CD8-positive, alpha-beta memory T cell (primary cell): ENCODE results near the gene RAD51B. TPM values are rescaled to one million over a fixed set of nuclear protein-coding genes. Genes with fewer than 3 reads are reported as not detected.

Experiments
- CTCF ChIA-PET: fragments of 350-600 bp; sonication (Branson Sonifier 250); formaldehyde crosslinking; loops from one replicate; lab custom pipeline; 2021; ENCODE audit warnings: antibody characterized with exemption; lab: Charles Lee
- POLR2A ChIA-PET: fragments of 350-600 bp; sonication (Branson Sonifier 250); formaldehyde crosslinking; loops from one replicate; lab custom pipeline; 2021; ENCODE audit warnings: antibody characterized with exemption; lab: Charles Lee
- DNase-seq, 5 donors: peaks; one replicate each; pipeline versions ENCODE4 v3.0.0 to v3.0.0-alpha.2; 2020 to 2022; ENCODE audit warnings: mixed read lengths in 1 of 5
- H3K27ac ChIP-seq: one replicate; pipeline ENCODE4 v1.7.0; 2013; ENCODE audit warnings: low read depth, mild to moderate bottlenecking, low read length, moderate library complexity
- H3K27me3 ChIP-seq: 2 replicates; pipeline ENCODE4 v1.7.0; 2013; ENCODE audit warnings: low read length, mild to moderate bottlenecking; ENCODE audit not compliant: insufficient read depth, poor library complexity, severe bottlenecking
- H3K36me3 ChIP-seq: 2 replicates; pipeline ENCODE4 v1.7.0; 2013; ENCODE audit warnings: mild to moderate bottlenecking, low read length, moderate library complexity; ENCODE audit not compliant: insufficient read depth
- H3K4me1 ChIP-seq: 2 replicates; pipeline ENCODE4 v1.7.0; 2013; ENCODE audit warnings: mild to moderate bottlenecking, low read length, moderate library complexity; ENCODE audit not compliant: insufficient read depth
- H3K4me3 ChIP-seq: 2 replicates; pipeline ENCODE4 v1.7.0; 2013; ENCODE audit warnings: mild to moderate bottlenecking, low read length
- H3K9me3 ChIP-seq: 2 replicates; pipeline ENCODE4 v1.7.0; 2013; ENCODE audit warnings: mild to moderate bottlenecking, low read length
- H3K27ac Mint-ChIP-seq, 8 donors: one replicate each; pipeline ENCODE4 v1.8.0; 2020 to 2021; ENCODE audit warnings: mixed read lengths in 8 of 8, mild to moderate bottlenecking in 6 of 8, inconsistent platforms in 3 of 8, moderate library complexity in 3 of 8
- H3K27me3 Mint-ChIP-seq, 2 donors: one replicate each; pipeline ENCODE4 v1.8.0; 2020 to 2021; ENCODE audit warnings: mixed read lengths in 2 of 2, mild to moderate bottlenecking in 1 of 2, moderate library complexity in 1 of 2
- H3K36me3 Mint-ChIP-seq, 3 donors: one replicate each; pipeline ENCODE4 v1.8.0; 2020 to 2021; ENCODE audit warnings: mixed read lengths in 3 of 3, inconsistent platforms in 1 of 3, mild to moderate bottlenecking in 1 of 3
- H3K4me1 Mint-ChIP-seq, 3 donors: one replicate each; pipeline ENCODE4 v1.8.0; 2020 to 2021; ENCODE audit warnings: mixed read lengths in 3 of 3, inconsistent platforms in 1 of 3, mild to moderate bottlenecking in 1 of 3
- H3K4me3 Mint-ChIP-seq, 7 donors: one replicate each; pipeline ENCODE4 v1.8.0; 2020 to 2021; ENCODE audit warnings: mixed read lengths in 7 of 7, mild to moderate bottlenecking in 6 of 7, moderate library complexity in 4 of 7, inconsistent platforms in 2 of 7
- H3K9me3 Mint-ChIP-seq, 5 donors: one replicate each; pipeline ENCODE4 v1.8.0; 2020 to 2022; ENCODE audit warnings: mixed read lengths in 5 of 5, mild to moderate bottlenecking in 3 of 5, moderate library complexity in 2 of 5, inconsistent platforms in 1 of 5
- polyA plus RNA-seq: library from polyadenylated mRNA; unstranded; fragments of 300-500 nt; fragmentation: Illumina TruSeq; gene quantifications from one replicate; pipeline ENCODE4 v1.2.3, GENCODE V29; 2021
- total RNA-seq, 2 experiments: library from RNA; stranded (reverse); gene quantifications; one replicate each; pipeline ENCODE4 v1.2.3, GENCODE V29; 2021

The RAD51B gene
- total and polyA plus RNA-seq, 3 experiments from 2014 or later = 15.7 to 22.9 (median 17.4) TPM

DNA sequence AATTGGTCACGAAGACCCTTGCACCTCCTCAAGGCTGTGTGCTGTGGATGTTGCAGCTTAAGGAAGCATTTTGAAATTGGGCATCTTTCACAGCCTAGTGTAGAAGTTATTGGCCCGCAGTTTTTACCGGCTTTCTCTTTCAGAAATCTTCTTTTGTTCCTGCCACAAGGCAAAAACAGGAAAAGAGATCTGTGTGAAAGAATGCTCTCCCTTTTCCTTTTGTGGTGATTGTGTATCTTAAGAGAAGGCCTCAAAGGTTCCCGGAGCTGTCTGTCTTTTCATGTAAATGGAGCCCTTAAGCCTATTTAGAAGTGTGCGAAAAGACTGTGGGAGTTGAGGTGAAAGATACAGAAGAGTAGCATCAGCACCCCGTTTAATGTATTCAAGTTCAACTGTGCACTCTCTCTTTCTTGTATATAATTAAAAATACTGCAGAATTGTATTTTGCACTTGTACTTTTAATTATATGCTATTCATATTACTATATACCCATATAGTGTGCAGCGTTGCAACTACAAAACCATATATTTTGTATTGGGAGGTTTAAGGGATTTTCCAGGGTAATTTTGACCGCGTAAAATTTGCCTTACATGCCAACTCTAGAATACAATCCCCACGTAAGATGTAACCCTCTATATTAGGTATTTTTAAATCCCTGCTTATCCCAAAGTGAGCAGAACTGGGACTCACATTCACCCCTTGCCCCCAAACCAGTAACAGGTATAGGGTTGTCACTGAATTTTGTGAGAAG is 441.7 kb downstream of the RAD51B start:
- H3K4me1 ChIP-seq = peaks cover 50% of the 10 kb centered on the region
- H3K36me3 ChIP-seq = no peaks in the 10 kb centered on the region
- Mint-ChIP-seq H3K4me1 (peaks cover 17 to 27% (median 17%) of the 10 kb centered on the region in 3 donors), H3K36me3 (peaks cover 0 to 2% (median 0%) of the 10 kb centered on the region in 3 donors), H3K27ac (peak overlapping the region in 5 of 8 donors; percentile 52 to 76 (median 67)), H3K9me3 (no peaks in the 10 kb centered on the region), H3K4me3 (peak overlapping the region in 2 of 7 donors; percentile 37 to 50), H3K27me3 (no peaks in the 10 kb centered on the region)
- ChIA-PET POLR2A (no interaction called here), CTCF (interaction anchor here (0.7 kb wide), 1 partner anchor 528 kb away, joined by 3 read pairs; no protein-coding TSS in a partner anchor)
- H3K27ac ChIP-seq = no peak overlapping the region
- peak in 1 of 5 donors; percentile 25 for DNase-seq
- no peaks in the 10 kb centered on the region for H3K9me3 ChIP-seq
- H3K4me3 ChIP-seq = peak overlapping the region; percentile 3
- H3K27me3 ChIP-seq = no peaks in the 10 kb centered on the region

- DNase-seq = no peak
- H3K36me3 ChIP-seq = no peaks in the 10 kb centered on the region
- H3K27me3 Mint-ChIP-seq = no peaks in the 10 kb centered on the region
- H3K27ac Mint-ChIP-seq = peak overlapping the region in 1 of 8 donors; percentile 47
- no peak overlapping the region for H3K4me3 ChIP-seq
- POLR2A ChIA-PET = no interaction called here
- no peaks in the 10 kb centered on the region for H3K27me3 ChIP-seq
- no peaks in the 10 kb centered on the region for H3K9me3 ChIP-seq
- CTCF ChIA-PET = no interaction called here
- no peak overlapping the region for H3K27ac ChIP-seq
- H3K4me3 Mint-ChIP-seq = no peak overlapping the region
- peaks cover 19 to 33% (median 21%) of the 10 kb centered on the region in 3 donors for H3K4me1 Mint-ChIP-seq
- H3K4me1 ChIP-seq = peaks cover 53% of the 10 kb centered on the region
- no peaks in the 10 kb centered on the region for H3K9me3 Mint-ChIP-seq
- H3K36me3 Mint-ChIP-seq = peaks cover 0 to 2% (median 0%) of the 10 kb centered on the region in 3 donors
These were observed 443.0 kb downstream of the RAD51B start for GRCh38 chr14:68262567-68262966.

DNA sequence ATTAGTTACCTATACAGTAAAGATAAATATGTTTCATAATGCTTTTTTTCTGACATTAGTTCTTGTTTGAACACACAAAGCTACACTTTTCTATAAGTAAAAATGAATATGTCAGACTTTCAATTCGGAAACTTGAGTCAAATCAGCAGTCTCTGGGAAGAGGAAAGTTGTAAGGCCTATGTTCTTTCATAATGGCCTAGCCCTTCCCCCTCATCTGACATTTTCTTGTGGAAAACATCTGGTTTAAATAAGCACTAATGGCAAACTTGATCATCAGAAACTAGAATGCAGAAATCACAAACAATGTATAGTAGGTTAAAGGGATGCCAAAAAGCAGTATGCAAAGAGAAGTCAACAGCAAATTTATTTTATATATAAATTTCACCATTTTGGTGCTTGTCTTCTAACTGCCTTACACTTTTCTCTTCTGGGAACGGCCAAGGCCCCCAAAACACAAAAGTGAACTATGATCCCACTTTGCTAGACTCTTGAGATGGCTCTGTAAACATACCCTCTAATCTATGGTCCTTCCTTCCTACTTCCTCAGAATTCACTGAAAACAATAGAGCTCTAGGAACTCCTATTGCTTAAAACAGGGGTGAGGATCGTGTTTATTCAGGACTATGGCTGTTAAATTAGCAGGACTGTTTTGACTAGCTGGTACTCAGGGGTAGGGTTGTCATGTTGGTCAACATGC is 444.1 kb downstream of the RAD51B start:
- Mint-ChIP-seq H3K36me3 (no peaks in the 10 kb centered on the region), H3K4me1 (peaks cover 27 to 45% (median 32%) of the 10 kb centered on the region in 3 donors), H3K9me3 (no peaks in the 10 kb centered on the region), H3K27me3 (no peaks in the 10 kb centered on the region), H3K4me3 (no peak overlapping the region), H3K27ac (no peak overlapping the region)
- H3K9me3 ChIP-seq = no peaks in the 10 kb centered on the region
- DNase-seq = no peak
- POLR2A ChIA-PET = no interaction called here
- H3K27ac ChIP-seq = no peak overlapping the region
- H3K36me3 ChIP-seq = no peaks in the 10 kb centered on the region
- H3K4me1 ChIP-seq = peaks cover 63% of the 10 kb centered on the region
- no peaks in the 10 kb centered on the region for H3K27me3 ChIP-seq
- H3K4me3 ChIP-seq = no peak overlapping the region
- CTCF ChIA-PET = no interaction called here

DNA sequence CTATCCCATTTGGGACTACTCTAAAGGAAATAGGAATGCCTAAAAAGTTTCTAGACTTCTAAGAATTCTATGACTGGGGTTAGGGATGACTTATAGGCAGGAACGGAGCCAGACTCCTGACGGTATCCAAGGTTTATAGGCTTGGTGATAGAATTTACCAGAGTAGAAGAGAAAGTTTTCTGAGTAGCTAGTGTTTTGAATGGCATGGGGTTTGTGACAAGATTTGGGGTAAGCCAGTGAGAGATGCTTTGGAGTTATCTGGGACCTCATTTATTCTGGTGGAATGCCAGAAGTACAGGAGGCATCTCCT is 444.6 kb downstream of the RAD51B start:
- Histone ChIP-seq H3K4me3 (no peak overlapping the region), H3K4me1 (peaks cover 65% of the 10 kb centered on the region), H3K27ac (no peak overlapping the region), H3K9me3 (no peaks in the 10 kb centered on the region), H3K27me3 (no peaks in the 10 kb centered on the region), H3K36me3 (no peaks in the 10 kb centered on the region)
- Mint-ChIP-seq H3K9me3 (no peaks in the 10 kb centered on the region), H3K36me3 (no peaks in the 10 kb centered on the region), H3K4me1 (peaks cover 32 to 50% (median 37%) of the 10 kb centered on the region in 3 donors), H3K27me3 (no peaks in the 10 kb centered on the region), H3K4me3 (no peak overlapping the region), H3K27ac (peak overlapping the region in 3 of 8 donors; percentile 5 to 14 (median 10))
- DNase-seq = no peak
- ChIA-PET CTCF (no interaction called here), POLR2A (no interaction called here)

DNA sequence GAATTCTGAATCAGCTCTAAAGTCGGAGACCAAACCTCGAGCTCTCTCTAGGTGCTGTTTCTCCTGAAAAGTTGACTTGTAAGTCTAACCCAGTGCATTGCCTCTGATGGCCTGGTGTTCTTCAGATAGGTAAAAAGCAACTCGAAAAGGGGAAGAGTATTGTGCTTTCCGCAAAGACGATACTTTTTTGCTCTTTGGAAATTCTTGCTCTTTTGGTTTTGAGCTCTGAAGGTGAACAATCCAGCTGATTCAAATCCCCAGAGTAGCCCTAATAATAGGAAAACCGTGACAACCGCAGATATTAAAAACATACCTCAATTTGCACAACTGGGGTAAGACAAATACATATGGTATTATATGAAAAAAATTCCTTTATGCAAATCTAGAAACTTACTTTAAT is 447.4 kb downstream of the RAD51B start:
- H3K4me1 ChIP-seq = peaks cover 44% of the 10 kb centered on the region
- ChIA-PET POLR2A (no interaction called here), CTCF (no interaction called here)

DNA sequence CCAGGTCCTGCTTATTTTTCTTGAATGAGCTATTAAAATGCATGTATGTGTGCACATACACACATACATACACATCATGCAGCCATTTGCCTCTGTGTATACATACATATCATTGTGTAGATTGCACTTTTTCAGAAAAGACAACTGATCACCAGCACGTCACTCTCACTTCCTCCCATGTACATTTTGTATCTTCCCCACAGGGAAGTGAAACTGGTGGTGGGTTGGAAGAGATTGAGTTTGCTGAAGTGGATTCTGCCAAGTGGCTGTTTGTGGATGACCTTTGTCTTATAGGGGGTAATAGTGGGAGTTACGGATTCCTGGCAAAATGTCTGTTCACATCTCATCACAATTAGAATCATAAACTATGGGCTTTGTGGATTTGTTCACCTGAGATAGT is 448.6 kb downstream of the RAD51B start:
- peak overlapping the region in 3 of 7 donors; percentile 12 to 24 (median 20) for H3K4me3 Mint-ChIP-seq
- no peaks in the 10 kb centered on the region for H3K27me3 ChIP-seq
- H3K4me3 ChIP-seq = no peak overlapping the region
- H3K9me3 Mint-ChIP-seq = no peaks in the 10 kb centered on the region
- H3K27ac ChIP-seq = no peak overlapping the region
- no peaks in the 10 kb centered on the region for H3K27me3 Mint-ChIP-seq
- ChIA-PET POLR2A (no interaction called here), CTCF (no interaction called here)
- H3K9me3 ChIP-seq = no peaks in the 10 kb centered on the region
- peaks cover 35% of the 10 kb centered on the region for H3K4me1 ChIP-seq
- DNase-seq = no peak
- no peaks in the 10 kb centered on the region for H3K36me3 ChIP-seq
- H3K4me1 Mint-ChIP-seq = peaks cover 29 to 37% (median 31%) of the 10 kb centered on the region in 3 donors
- peak overlapping the region; percentile 12 to 89 (median 78) for H3K27ac Mint-ChIP-seq
- no peaks in the 10 kb centered on the region for H3K36me3 Mint-ChIP-seq

More for the DNA sequence above, 447.4 kb downstream of the RAD51B start:
- Histone ChIP-seq H3K9me3 (no peaks in the 10 kb centered on the region), H3K27ac (no peak overlapping the region), H3K4me3 (no peak overlapping the region), H3K27me3 (no peaks in the 10 kb centered on the region), H3K36me3 (no peaks in the 10 kb centered on the region)
- H3K36me3 Mint-ChIP-seq = no peaks in the 10 kb centered on the region
- H3K4me3 Mint-ChIP-seq = no peak overlapping the region
- H3K4me1 Mint-ChIP-seq = peaks cover 27 to 35% (median 29%) of the 10 kb centered on the region in 3 donors
- no peak overlapping the region for H3K27ac Mint-ChIP-seq
- H3K27me3 Mint-ChIP-seq = no peaks in the 10 kb centered on the region
- DNase-seq = no peak
- H3K9me3 Mint-ChIP-seq = no peaks in the 10 kb centered on the region

GRCh38 chr14:68268719-68269118 is 449.1 kb downstream of the RAD51B start:
- no peak for DNase-seq
- H3K4me3 Mint-ChIP-seq = peak overlapping the region in 3 of 7 donors; percentile 20 to 24 (median 23)
- H3K27me3 Mint-ChIP-seq = no peaks in the 10 kb centered on the region
- no peaks in the 10 kb centered on the region for H3K9me3 Mint-ChIP-seq
- Histone ChIP-seq H3K4me3 (no peak overlapping the region), H3K27me3 (no peaks in the 10 kb centered on the region), H3K27ac (no peak overlapping the region), H3K9me3 (no peaks in the 10 kb centered on the region), H3K36me3 (no peaks in the 10 kb centered on the region), H3K4me1 (peaks cover 33% of the 10 kb centered on the region)
- POLR2A ChIA-PET = no interaction called here
- peak overlapping the region; percentile 12 to 89 (median 78) for H3K27ac Mint-ChIP-seq
- CTCF ChIA-PET = no interaction called here
- H3K36me3 Mint-ChIP-seq = no peaks in the 10 kb centered on the region
- H3K4me1 Mint-ChIP-seq = peaks cover 29 to 37% (median 31%) of the 10 kb centered on the region in 3 donors
